DOHH2 (cell line): Measurements from ENCODE around the gene MS4A1.

ENCODE experiments used
- H3F3A ChIP-seq: fragments of 200-600 bp; sonication (generic), shearing (Covaris generic); 2 replicates; pipeline ENCODE4 v1.6.0; 2016; ENCODE audit warnings: antibody characterized with exemption, mild to moderate bottlenecking; ENCODE audit not compliant: control insufficient read depth, insufficient read depth
- H3K27ac ChIP-seq: fragments of 200-600 bp; sonication (generic); 2 replicates; pipeline ENCODE4 v1.5.1; 2014; ENCODE audit warnings: low read depth, mild to moderate bottlenecking, low read length, moderate library complexity
- H3K27me3 ChIP-seq: fragments of 200-600 bp; sonication (generic); 2 replicates; pipeline ENCODE4 v1.6.1; 2014; ENCODE audit warnings: mild to moderate bottlenecking, low read length, mixed read lengths; ENCODE audit not compliant: control insufficient read depth
- H3K36me3 ChIP-seq: fragments of 200-600 bp; sonication (generic); 2 replicates; pipeline ENCODE4 v1.6.1; 2014; ENCODE audit warnings: mild to moderate bottlenecking, low read length, moderate library complexity, mixed read lengths; ENCODE audit not compliant: control insufficient read depth
- H3K4me1 ChIP-seq: fragments of 200-600 bp; sonication (generic); 2 replicates; pipeline ENCODE4 v1.6.1; 2014; ENCODE audit warnings: mild to moderate bottlenecking, low read length, mixed read lengths; ENCODE audit not compliant: control insufficient read depth
- H3K4me2 ChIP-seq: fragments of 200-600 bp; sonication (generic); 2 replicates; pipeline ENCODE4 v1.6.0; 2014; ENCODE audit warnings: mild to moderate bottlenecking, low read length, moderate library complexity
- H3K4me3 ChIP-seq: fragments of 200-600 bp; sonication (generic); 2 replicates; pipeline ENCODE4 v1.5.1; 2014; ENCODE audit warnings: mild to moderate bottlenecking, low read length, mixed read lengths
- H3K79me2 ChIP-seq: fragments of 200-600 bp; sonication (generic); 2 replicates; pipeline ENCODE4 v1.6.1; 2014; ENCODE audit warnings: mild to moderate bottlenecking, low read length, mixed read lengths; ENCODE audit not compliant: control insufficient read depth
- H3K9me2 ChIP-seq: fragments of 200-600 bp; sonication (generic); replicated peaks from 2 replicates; pipeline ENCODE4 v1.6.1; 2014; ENCODE audit warnings: mild to moderate bottlenecking, low read length, mixed read lengths; ENCODE audit not compliant: control insufficient read depth
- H3K9me3 ChIP-seq: fragments of 200-600 bp; sonication (generic); 2 replicates; pipeline ENCODE4 v1.6.1; 2014; ENCODE audit warnings: antibody characterized with exemption, low read length, mixed read lengths; ENCODE audit not compliant: control insufficient read depth, insufficient read depth
- H4K20me1 ChIP-seq: fragments of 200-600 bp; sonication (generic); 2 replicates; pipeline ENCODE4 v1.6.0; 2014; ENCODE audit warnings: low read depth, mild to moderate bottlenecking, antibody characterized with exemption, low read length, moderate library complexity; ENCODE audit not compliant: control insufficient read depth, insufficient read depth
- EZH2phosphoT487 ChIP-seq: fragments of 200-600 bp; sonication (generic); IDR thresholded peaks from 2 replicates; pipeline ENCODE4 v1.6.1; 2017; ENCODE audit warnings: borderline replicate concordance, mild to moderate bottlenecking, antibody characterized with exemption, low read length, moderate library complexity, mixed read lengths
- TF ChIP-seq, protein P1 (sequence below): fragments of 200-600 bp; sonication (generic); IDR thresholded peaks from one replicate; pipeline ENCODE4 v1.5.1; 2014; ENCODE audit warnings: antibody characterized with exemption, mild to moderate bottlenecking, low read depth, low read length; ENCODE audit not compliant: poor library complexity, severe bottlenecking

Gene MS4A1

DNA sequence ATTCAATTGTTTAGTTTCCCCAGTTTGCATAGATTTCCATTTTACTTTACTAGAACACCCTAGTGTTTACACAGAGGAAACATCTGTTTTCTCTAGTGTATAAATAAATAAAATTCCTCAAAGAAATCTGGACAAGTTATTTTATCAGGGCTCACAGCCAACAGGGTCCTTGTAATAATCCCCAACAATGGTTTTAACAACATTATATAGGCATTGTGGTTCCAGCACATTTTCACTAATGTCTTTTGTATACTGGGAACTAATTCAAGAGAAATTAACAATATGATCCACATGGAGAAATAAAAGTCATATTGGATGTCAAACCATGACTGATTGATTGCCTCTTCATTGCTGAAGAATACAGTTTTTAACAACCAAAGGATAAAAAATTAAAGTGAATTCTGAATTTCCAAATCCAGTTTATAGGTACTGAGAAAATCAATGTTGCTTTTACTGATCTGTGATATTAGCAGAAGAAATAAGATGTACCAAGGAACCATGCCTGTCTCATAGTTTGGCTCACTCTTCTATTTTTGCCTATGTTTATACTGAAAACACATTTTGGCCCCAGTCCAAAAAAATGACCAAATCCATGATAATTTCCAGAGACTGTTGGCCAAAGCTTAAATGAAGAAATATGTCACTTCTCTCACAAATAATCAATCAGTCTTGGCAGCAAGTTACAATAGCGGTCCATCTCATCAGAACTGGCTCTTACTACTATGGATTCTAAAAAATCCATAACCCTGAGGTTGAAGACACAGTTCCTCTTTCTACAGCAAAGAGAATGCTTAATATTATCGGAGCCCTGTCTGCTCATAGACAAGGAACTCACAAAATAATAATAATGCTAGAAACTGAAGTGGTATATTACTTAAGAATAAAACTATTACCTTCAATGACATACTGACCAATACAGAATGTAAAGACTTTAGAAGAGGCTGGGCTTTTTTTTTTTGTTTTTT, 58.1 kb downstream of the MS4A1 start:
- Histone ChIP-seq H3K9me2 (no peaks in the 10 kb centered on the region), H3K4me1 (peaks cover 8% of the 10 kb centered on the region), H3K9me3 (no peaks in the 10 kb centered on the region; the same call in 1 of the 2 replicates), H3K36me3 (no peaks in the 10 kb centered on the region), H3K4me3 (no peak overlapping the region), H3F3A (no peaks in the 10 kb centered on the region), H3K27me3 (no peaks in the 10 kb centered on the region; the same call in 1 of the 2 replicates), H3K27ac (no peak overlapping the region), H3K79me2 (no peaks in the 10 kb centered on the region), H3K4me2 (no peak overlapping the region), H4K20me1 (no peaks in the 10 kb centered on the region)
- no peak for TF ChIP-seq EZH2phosphoT487
- TF ChIP-seq, protein P1, sequence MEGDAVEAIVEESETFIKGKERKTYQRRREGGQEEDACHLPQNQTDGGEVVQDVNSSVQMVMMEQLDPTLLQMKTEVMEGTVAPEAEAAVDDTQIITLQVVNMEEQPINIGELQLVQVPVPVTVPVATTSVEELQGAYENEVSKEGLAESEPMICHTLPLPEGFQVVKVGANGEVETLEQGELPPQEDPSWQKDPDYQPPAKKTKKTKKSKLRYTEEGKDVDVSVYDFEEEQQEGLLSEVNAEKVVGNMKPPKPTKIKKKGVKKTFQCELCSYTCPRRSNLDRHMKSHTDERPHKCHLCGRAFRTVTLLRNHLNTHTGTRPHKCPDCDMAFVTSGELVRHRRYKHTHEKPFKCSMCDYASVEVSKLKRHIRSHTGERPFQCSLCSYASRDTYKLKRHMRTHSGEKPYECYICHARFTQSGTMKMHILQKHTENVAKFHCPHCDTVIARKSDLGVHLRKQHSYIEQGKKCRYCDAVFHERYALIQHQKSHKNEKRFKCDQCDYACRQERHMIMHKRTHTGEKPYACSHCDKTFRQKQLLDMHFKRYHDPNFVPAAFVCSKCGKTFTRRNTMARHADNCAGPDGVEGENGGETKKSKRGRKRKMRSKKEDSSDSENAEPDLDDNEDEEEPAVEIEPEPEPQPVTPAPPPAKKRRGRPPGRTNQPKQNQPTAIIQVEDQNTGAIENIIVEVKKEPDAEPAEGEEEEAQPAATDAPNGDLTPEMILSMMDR, result no peak

DNA sequence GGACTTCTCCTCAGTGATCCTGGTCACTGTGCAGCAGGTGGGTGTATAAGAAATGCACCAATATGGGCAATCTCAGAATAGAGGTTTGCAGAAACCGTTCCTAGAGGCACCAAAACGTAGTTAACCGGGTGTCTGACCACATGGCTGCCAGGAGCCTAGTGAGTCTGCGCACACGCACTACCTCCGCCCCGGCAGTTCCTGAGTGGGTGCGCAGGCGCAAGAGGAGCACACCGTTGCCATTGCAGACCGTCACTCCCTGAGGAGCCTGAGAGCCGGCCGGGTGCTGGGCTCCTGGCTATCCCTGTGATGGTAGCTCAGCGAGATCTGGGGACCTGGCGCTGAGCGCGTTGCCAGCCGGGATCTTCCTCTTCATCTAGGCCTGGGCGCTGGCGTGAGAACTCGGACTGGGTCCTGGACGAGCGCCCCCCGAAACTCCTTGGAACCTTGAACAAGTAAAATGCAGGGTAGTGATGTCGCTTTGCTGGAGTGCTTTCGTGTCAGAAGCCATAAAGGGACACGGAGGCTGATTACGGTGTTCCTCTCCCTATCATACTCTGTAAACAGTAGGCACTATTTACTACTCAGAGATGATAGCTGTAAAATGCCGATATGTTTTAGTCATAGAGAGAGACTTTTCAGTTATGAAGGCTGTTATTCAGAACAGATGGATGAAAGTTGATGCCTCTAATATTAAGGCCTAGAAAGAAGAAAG, 59.7 kb downstream of the MS4A1 start, which contains the start of gene MS4A13:
Gene MS4A13, plus strand, starts transcription at position 249 of the 712 bp plus-strand sequence. CDS start 2,692 bp downstream, outside the sequence.
- H4K20me1 ChIP-seq, result no peaks in the 10 kb centered on the region
- no peaks in the 10 kb centered on the region for H3F3A ChIP-seq
- H3K79me2 ChIP-seq, result no peaks in the 10 kb centered on the region
- no peak within 1 kb of the TSS for H3K4me3 ChIP-seq
- H3K4me2 ChIP-seq, result no peak within 1 kb of the TSS
- no peaks in the 10 kb centered on the region for H3K9me2 ChIP-seq
- H3K9me3 ChIP-seq, result no peaks in the 10 kb centered on the region
- no peaks in the 10 kb centered on the region; the same call in 1 of the 2 replicates for H3K27me3 ChIP-seq
- no peaks in the 10 kb centered on the region for H3K36me3 ChIP-seq
- H3K27ac ChIP-seq, result no peak within 1 kb of the TSS
- peaks cover 8% of the 10 kb centered on the region for H3K4me1 ChIP-seq
- TF ChIP-seq EZH2phosphoT487, result no peak
- TF ChIP-seq, protein P1, result no peak
